Activated CD8-positive, alpha-beta T cell treated with anti-CD3 and anti-CD28 coated beads, Interleukin-2, amount 10 ng/mL, durations not matched to agents 7 days and 5 days (primary cell): ENCODE measurements around the gene ANTXR1. TPM values are rescaled to one million over a fixed set of nuclear protein-coding genes. Genes with fewer than 3 reads are reported as not detected.

Experiments
- ATAC-seq: fragments of 150-1000 bp; cut with Tn5 transposase; one replicate; pipeline ENCODE4 v1.10.0; 2021; ENCODE audit warnings: moderate library complexity
- CTCF ChIA-PET: fragments of 350-600 bp; sonication (Branson Sonifier 250); formaldehyde crosslinking; loops from one replicate; lab custom pipeline; 2021; ENCODE audit warnings: antibody characterized with exemption; lab: Charles Lee
- POLR2A ChIA-PET: fragments of 350-600 bp; sonication (Branson Sonifier 250); formaldehyde crosslinking; loops from one replicate; lab custom pipeline; 2021; ENCODE audit warnings: antibody characterized with exemption; lab: Charles Lee
- DNase-seq: peaks from one replicate; pipeline ENCODE4 v3.0.0-alpha.2; 2020
- H3K27ac Mint-ChIP-seq: one replicate; pipeline ENCODE4 v1.8.0; 2021; ENCODE audit warnings: mild to moderate bottlenecking, mixed read lengths
- H3K27me3 Mint-ChIP-seq: one replicate; pipeline ENCODE4 v1.8.0; 2021; ENCODE audit warnings: low read depth, mixed read lengths
- H3K36me3 Mint-ChIP-seq: one replicate; pipeline ENCODE4 v1.8.0; 2021; ENCODE audit warnings: low read depth, mixed read lengths
- H3K4me1 Mint-ChIP-seq: one replicate; pipeline ENCODE4 v1.8.0; 2021; ENCODE audit warnings: low read depth, mixed read lengths
- H3K4me3 Mint-ChIP-seq: one replicate; pipeline ENCODE4 v1.8.0; 2021; ENCODE audit warnings: mild to moderate bottlenecking, mixed read lengths
- H3K9me3 Mint-ChIP-seq: one replicate; pipeline ENCODE4 v1.8.0; 2022; ENCODE audit warnings: mixed read lengths; ENCODE audit not compliant: insufficient read depth
- total RNA-seq, 2 experiments: library from RNA; stranded (reverse); gene quantifications; one replicate each; pipeline ENCODE4 v1.2.3, GENCODE V29; 2021

ANTXR1 gene
- total RNA-seq, 2 experiments from 2014 or later, result 0.05 TPM; not detected in 1

- ChIA-PET CTCF (no interaction called here), POLR2A (no interaction called here)
- DNase-seq (no peak), ATAC-seq (no peak)
- no peaks in the 10 kb centered on the region for H3K4me1 Mint-ChIP-seq
- H3K36me3 Mint-ChIP-seq, result no peaks in the 10 kb centered on the region
- H3K27ac Mint-ChIP-seq, result no peak overlapping the region
- H3K9me3 Mint-ChIP-seq, result no peaks in the 10 kb centered on the region
- peaks cover 47% of the 10 kb centered on the region for H3K27me3 Mint-ChIP-seq
- no peak overlapping the region for H3K4me3 Mint-ChIP-seq
Observed at GRCh38 chr2:69062307-69062962, 49.5 kb downstream of the ANTXR1 start.

- ChIA-PET POLR2A (no interaction called here), CTCF (no interaction called here)
- Mint-ChIP-seq H3K9me3 (no peaks in the 10 kb centered on the region), H3K4me1 (no peaks in the 10 kb centered on the region), H3K27me3 (peaks cover 29% of the 10 kb centered on the region), H3K27ac (no peak overlapping the region), H3K4me3 (no peak overlapping the region), H3K36me3 (no peaks in the 10 kb centered on the region)
- no peak for DNase-seq
- ATAC-seq, result no peak
Observed at GRCh38 chr2:69065735-69066336, 52.9 kb downstream of the ANTXR1 start.

- H3K9me3 Mint-ChIP-seq, result no peaks in the 10 kb centered on the region
- CTCF ChIA-PET, result no interaction called here
- DNase-seq (no peak), ATAC-seq (no peak)
- no peak overlapping the region for H3K27ac Mint-ChIP-seq
- POLR2A ChIA-PET, result no interaction called here
- no peak overlapping the region for H3K4me3 Mint-ChIP-seq
- H3K27me3 Mint-ChIP-seq, result peaks cover 19% of the 10 kb centered on the region
- H3K4me1 Mint-ChIP-seq, result no peaks in the 10 kb centered on the region
- no peaks in the 10 kb centered on the region for H3K36me3 Mint-ChIP-seq
Observed at GRCh38 chr2:69067026-69067630, 54.1 kb downstream of the ANTXR1 start.

GRCh38 chr2:69067866-69068265 lies 54.9 kb downstream of the ANTXR1 start:
- peaks cover 19% of the 10 kb centered on the region for H3K27me3 Mint-ChIP-seq
- ChIA-PET CTCF (no interaction called here), POLR2A (no interaction called here)
- no peaks in the 10 kb centered on the region for H3K4me1 Mint-ChIP-seq
- DNase-seq (no peak), ATAC-seq (no peak)
- H3K36me3 Mint-ChIP-seq, result no peaks in the 10 kb centered on the region
- no peaks in the 10 kb centered on the region for H3K9me3 Mint-ChIP-seq
- no peak overlapping the region for H3K27ac Mint-ChIP-seq
- no peak overlapping the region for H3K4me3 Mint-ChIP-seq

GRCh38 chr2:69070969-69071368 lies 58.0 kb downstream of the ANTXR1 start:
- Mint-ChIP-seq H3K36me3 (no peaks in the 10 kb centered on the region), H3K4me1 (no peaks in the 10 kb centered on the region), H3K9me3 (no peaks in the 10 kb centered on the region), H3K4me3 (no peak overlapping the region), H3K27me3 (peaks cover 21% of the 10 kb centered on the region), H3K27ac (no peak overlapping the region)
- DNase-seq (no peak), ATAC-seq (no peak)
- CTCF ChIA-PET, result no interaction called here
- POLR2A ChIA-PET, result no interaction called here

GRCh38 chr2:69073928-69074570 lies 61.1 kb downstream of the ANTXR1 start:
- Mint-ChIP-seq H3K27ac (no peak overlapping the region), H3K4me1 (no peaks in the 10 kb centered on the region), H3K9me3 (no peaks in the 10 kb centered on the region), H3K27me3 (peaks cover 12% of the 10 kb centered on the region), H3K4me3 (no peak overlapping the region), H3K36me3 (no peaks in the 10 kb centered on the region)
- ATAC-seq (no peak), DNase-seq (no peak)
- POLR2A ChIA-PET, result no interaction called here
- CTCF ChIA-PET, result no interaction called here

GRCh38 chr2:69074918-69075317 lies 61.9 kb downstream of the ANTXR1 start:
- H3K9me3 Mint-ChIP-seq, result no peaks in the 10 kb centered on the region
- no peaks in the 10 kb centered on the region for H3K4me1 Mint-ChIP-seq
- no peak overlapping the region for H3K27ac Mint-ChIP-seq
- ATAC-seq (no peak), DNase-seq (no peak)
- POLR2A ChIA-PET, result no interaction called here
- CTCF ChIA-PET, result no interaction called here
- H3K27me3 Mint-ChIP-seq, result peaks cover 17% of the 10 kb centered on the region
- H3K36me3 Mint-ChIP-seq, result no peaks in the 10 kb centered on the region
- no peak overlapping the region for H3K4me3 Mint-ChIP-seq

- H3K4me1 Mint-ChIP-seq, result no peaks in the 10 kb centered on the region
Observed at GRCh38 chr2:69075486-69075885, 62.5 kb downstream of the ANTXR1 start.

GRCh38 chr2:69076601-69077000 lies 63.6 kb downstream of the ANTXR1 start:
- CTCF ChIA-PET, result interaction anchor here (0.6 to 1.2 kb wide), 2 partner anchors 14 to 32 kb away, joined by 3 read pairs; no protein-coding TSS in a partner anchor
- H3K9me3 Mint-ChIP-seq, result no peaks in the 10 kb centered on the region
- no peak overlapping the region for H3K27ac Mint-ChIP-seq
- DNase-seq, result no peak
- peaks cover 23% of the 10 kb centered on the region for H3K27me3 Mint-ChIP-seq
- no peak overlapping the region for H3K4me3 Mint-ChIP-seq
- ATAC-seq, result no peak
- H3K4me1 Mint-ChIP-seq, result no peaks in the 10 kb centered on the region
- POLR2A ChIA-PET, result no interaction called here
- H3K36me3 Mint-ChIP-seq, result no peaks in the 10 kb centered on the region

More at GRCh38 chr2:69075486-69075885, 62.5 kb downstream of the ANTXR1 start:
- H3K4me3 Mint-ChIP-seq, result no peak overlapping the region
- CTCF ChIA-PET, result interaction anchor here (1.2 kb wide), 1 partner anchor 11 kb away, joined by 3 read pairs; no protein-coding TSS in a partner anchor
- POLR2A ChIA-PET, result no interaction called here
- DNase-seq, result no peak
- peaks cover 17% of the 10 kb centered on the region for H3K27me3 Mint-ChIP-seq
- no peaks in the 10 kb centered on the region for H3K9me3 Mint-ChIP-seq
- H3K36me3 Mint-ChIP-seq, result no peaks in the 10 kb centered on the region
- ATAC-seq, result no peak
- no peak overlapping the region for H3K27ac Mint-ChIP-seq

- Mint-ChIP-seq H3K27me3 (peaks cover 29% of the 10 kb centered on the region), H3K4me3 (no peak overlapping the region), H3K27ac (no peak overlapping the region), H3K9me3 (no peaks in the 10 kb centered on the region), H3K4me1 (no peaks in the 10 kb centered on the region), H3K36me3 (no peaks in the 10 kb centered on the region)
- ATAC-seq, result no peak
- no peak for DNase-seq
- CTCF ChIA-PET, result interaction anchor here (0.6 kb wide), 1 partner anchor 31 kb away, joined by 3 read pairs; no protein-coding TSS in a partner anchor
- POLR2A ChIA-PET, result no interaction called here
Observed at GRCh38 chr2:69077252-69077950, 64.4 kb downstream of the ANTXR1 start.

- H3K9me3 Mint-ChIP-seq, result no peaks in the 10 kb centered on the region
- no peak overlapping the region for H3K27ac Mint-ChIP-seq
- CTCF ChIA-PET, result no interaction called here
- H3K4me1 Mint-ChIP-seq, result no peaks in the 10 kb centered on the region
- ATAC-seq (no peak), DNase-seq (no peak)
- peaks cover 26% of the 10 kb centered on the region for H3K27me3 Mint-ChIP-seq
- no peaks in the 10 kb centered on the region for H3K36me3 Mint-ChIP-seq
- H3K4me3 Mint-ChIP-seq, result no peak overlapping the region
- POLR2A ChIA-PET, result no interaction called here
Observed at GRCh38 chr2:69080071-69080470, 67.1 kb downstream of the ANTXR1 start.
